ENCODE results near the gene SEC14L1. TPM values are rescaled to one million over a fixed set of nuclear protein-coding genes. Genes with fewer than 3 reads are reported as not detected.

The SEC14L1 gene
- total RNA-seq, 4 donors from 2014 or later: 51.1 to 113 (median 81.7) TPM

DNA sequence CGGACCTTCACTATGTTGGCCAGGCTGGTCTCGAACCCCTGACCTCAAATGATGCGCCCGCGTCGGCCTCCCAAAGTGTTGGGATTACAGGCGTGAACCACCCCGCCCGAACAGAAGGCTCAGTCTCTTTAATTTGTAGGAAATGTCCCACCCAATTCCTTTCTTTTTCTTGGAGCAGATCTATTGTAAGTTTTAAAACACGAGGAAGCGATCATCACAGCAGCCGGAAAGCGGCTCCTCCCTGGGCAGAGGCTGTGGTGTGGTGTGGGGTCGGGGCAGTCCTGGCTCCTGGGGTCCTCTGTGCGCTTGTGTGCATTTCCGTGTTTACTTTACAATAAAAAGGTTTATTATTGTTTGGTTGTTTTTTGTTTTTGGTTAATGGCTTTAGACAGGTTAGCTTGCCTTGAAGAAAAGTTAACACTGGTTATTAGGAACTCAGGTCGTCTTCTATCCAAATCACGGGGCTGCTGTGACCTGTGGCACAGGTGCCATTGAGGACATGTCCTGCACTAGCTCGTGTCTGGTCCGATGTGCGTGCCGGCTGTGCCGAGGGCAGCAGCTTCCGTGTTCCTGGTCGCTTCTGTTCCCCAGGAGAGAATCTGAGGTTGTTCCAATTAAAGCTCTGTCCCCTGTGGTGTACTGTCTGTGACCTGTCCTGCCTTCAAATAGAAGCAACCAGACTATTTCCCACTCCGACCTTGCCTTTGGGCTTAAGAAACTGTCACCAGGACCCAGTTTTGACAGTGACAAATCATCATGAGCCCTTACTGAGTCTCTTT, 83.1 kb downstream of the SEC14L1 start:
- 62 to 66% methylated on average over 26 of the region's 26 CpGs for WGBS, 2 donors
- H3K4me3 ChIP-seq: no peak overlapping the region
- no peak for DNase-seq (ENCODE audit: low spot score in 2 of 2)
- no peaks in the 10 kb centered on the region for H3K27me3 ChIP-seq
- H3K4me1 ChIP-seq: no peaks in the 10 kb centered on the region
- peak overlapping the region in 1 of 4 donors; percentile 42 for H3K27ac ChIP-seq
- peaks cover 0 to 17% (median 0%) of the 10 kb centered on the region in 3 donors for H3K36me3 ChIP-seq
- peaks cover 0 to 8% (median 0%) of the 10 kb centered on the region in 4 donors for H3K9me3 ChIP-seq
- TF ChIP-seq EP300 (IDR thresholded peaks at IDR 0.05): no peak
- TF ChIP-seq, protein P1, sequence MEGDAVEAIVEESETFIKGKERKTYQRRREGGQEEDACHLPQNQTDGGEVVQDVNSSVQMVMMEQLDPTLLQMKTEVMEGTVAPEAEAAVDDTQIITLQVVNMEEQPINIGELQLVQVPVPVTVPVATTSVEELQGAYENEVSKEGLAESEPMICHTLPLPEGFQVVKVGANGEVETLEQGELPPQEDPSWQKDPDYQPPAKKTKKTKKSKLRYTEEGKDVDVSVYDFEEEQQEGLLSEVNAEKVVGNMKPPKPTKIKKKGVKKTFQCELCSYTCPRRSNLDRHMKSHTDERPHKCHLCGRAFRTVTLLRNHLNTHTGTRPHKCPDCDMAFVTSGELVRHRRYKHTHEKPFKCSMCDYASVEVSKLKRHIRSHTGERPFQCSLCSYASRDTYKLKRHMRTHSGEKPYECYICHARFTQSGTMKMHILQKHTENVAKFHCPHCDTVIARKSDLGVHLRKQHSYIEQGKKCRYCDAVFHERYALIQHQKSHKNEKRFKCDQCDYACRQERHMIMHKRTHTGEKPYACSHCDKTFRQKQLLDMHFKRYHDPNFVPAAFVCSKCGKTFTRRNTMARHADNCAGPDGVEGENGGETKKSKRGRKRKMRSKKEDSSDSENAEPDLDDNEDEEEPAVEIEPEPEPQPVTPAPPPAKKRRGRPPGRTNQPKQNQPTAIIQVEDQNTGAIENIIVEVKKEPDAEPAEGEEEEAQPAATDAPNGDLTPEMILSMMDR (IDR thresholded peaks at IDR 0.05): no peak
- no peak for TF ChIP-seq POLR2A (IDR thresholded peaks at IDR 0.05)

DNA sequence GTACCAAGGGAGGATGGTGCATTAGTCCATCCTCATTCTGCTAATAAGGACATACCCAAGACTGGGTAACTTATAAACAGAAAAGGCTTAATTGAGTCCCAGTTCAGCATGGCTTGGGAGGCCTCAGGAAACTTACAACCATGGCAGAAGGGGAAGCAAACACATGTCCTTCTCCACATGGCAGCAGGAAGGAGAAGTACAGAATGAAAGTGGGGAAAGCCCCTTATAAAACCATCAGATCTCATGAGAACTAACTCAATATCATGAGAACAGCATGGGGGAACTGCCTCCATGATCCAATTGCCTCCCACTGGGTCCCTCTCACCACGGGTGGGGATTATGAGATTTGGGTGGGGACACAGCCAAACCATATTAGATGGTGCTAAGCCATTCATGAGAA, 84.5 kb downstream of the SEC14L1 start:
- H3K36me3 ChIP-seq: peaks cover 0 to 5% (median 0%) of the 10 kb centered on the region in 3 donors
- no peaks in the 10 kb centered on the region for H3K4me1 ChIP-seq
- TF ChIP-seq EP300 (IDR thresholded peaks at IDR 0.05): no peak
- TF ChIP-seq POLR2A (IDR thresholded peaks at IDR 0.05): no peak
- TF ChIP-seq, protein P1 (IDR thresholded peaks at IDR 0.05): no peak
- peak overlapping the region in 1 of 4 donors; percentile 17 for H3K27ac ChIP-seq
- DNase-seq (ENCODE audit: low spot score in 2 of 2): no peak
- WGBS, 2 donors: 58 to 88% methylated on average over 1 of the region's 1 CpG
- peaks cover 0 to 8% (median 0%) of the 10 kb centered on the region in 4 donors for H3K9me3 ChIP-seq
- H3K27me3 ChIP-seq: no peaks in the 10 kb centered on the region
- H3K4me3 ChIP-seq: no peak overlapping the region

DNA sequence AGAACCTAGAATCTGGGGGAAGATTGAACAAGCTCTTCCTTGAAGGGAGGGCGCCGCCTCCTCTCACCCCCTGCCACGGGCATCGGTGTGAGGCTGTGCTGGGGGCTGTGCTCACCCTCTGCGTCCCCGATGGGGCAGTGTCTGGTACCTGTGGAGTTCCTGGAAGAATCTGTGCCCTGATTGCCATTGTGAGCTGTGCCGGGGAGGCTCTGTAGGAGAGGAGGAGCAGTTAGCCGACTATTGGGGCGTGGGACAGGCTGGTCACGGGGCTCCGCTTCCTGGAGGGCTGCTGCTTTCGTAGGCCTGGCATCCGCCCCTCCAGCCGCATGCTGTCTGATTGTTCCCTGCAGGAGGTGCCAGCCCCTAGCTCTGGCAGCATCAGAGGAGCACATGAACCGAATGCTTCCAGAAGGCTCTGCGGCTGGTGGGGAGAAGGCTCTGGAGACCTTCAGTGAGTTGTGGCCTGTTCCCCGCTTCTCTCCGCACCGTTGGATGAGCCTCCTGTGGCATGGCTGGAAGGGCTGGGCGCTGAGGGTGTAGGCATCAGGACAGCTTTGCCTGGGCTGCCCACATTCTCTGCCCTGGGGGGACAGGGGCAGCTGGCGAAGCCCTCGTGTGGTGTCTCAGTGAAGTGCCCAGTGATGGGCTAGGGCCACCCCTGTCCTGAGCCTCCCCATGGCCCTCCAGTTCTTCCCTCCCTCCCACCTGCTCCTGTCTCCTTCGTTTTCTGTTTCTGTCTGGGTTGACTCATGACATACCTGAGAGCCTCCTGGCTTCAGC, 86.9 kb downstream of the SEC14L1 start:
- no peak for DNase-seq (ENCODE audit: low spot score in 2 of 2)
- peak overlapping the region in 1 of 4 donors; percentile 21 for H3K4me3 ChIP-seq
- WGBS, 2 donors: 79 to 80% methylated on average over 11 to 20 of the region's 23 CpGs
- no peaks in the 10 kb centered on the region for H3K27me3 ChIP-seq
- peak overlapping the region in 2 of 4 donors; percentile 46 to 76 for H3K27ac ChIP-seq
- peaks cover 0 to 4% (median 0%) of the 10 kb centered on the region in 3 donors for H3K36me3 ChIP-seq
- peaks cover 0 to 8% (median 0%) of the 10 kb centered on the region in 4 donors for H3K9me3 ChIP-seq
- TF ChIP-seq, protein P1 (IDR thresholded peaks at IDR 0.05): no peak
- TF ChIP-seq EP300 (IDR thresholded peaks at IDR 0.05) (no peak), POLR2A (IDR thresholded peaks at IDR 0.05) (peak in 1 of 2 donors; percentile 4)
- H3K4me1 ChIP-seq: no peaks in the 10 kb centered on the region

DNA sequence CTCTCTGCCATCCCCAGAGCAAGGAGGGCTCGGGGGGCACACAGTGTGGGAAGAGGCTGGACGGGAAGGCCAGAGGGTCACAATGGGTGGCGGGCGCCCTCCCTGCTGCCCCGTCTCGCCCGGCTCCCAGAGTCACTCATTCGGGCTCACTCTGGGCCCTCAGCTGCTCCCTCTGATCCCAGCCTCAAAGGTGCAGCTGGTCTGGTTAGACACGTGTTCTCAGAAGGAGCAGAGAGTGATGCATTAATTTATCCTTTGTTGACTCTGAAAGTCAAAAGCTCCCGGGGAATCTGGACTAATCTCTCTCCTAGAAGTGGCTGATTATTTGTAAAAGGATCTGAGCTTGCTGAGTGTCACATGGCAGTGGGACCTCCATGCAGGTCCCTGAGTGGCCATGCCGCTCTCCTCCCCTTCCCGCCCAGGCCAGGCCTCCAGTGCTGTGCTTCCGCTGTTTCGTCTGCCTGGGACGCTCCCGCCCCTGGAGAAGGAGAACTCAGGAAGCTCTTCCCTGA, 87.5 kb downstream of the SEC14L1 start:
- WGBS, 2 donors: 78 to 82% methylated on average over 16 of the region's 16 CpGs
- DNase-seq (ENCODE audit: low spot score in 2 of 2): no peak

More for the DNA sequence above, 87.5 kb downstream of the SEC14L1 start:
- Histone ChIP-seq H3K27ac (peak overlapping the region in 1 of 4 donors; percentile 76), H3K36me3 (peaks cover 0 to 4% (median 0%) of the 10 kb centered on the region in 3 donors), H3K27me3 (no peaks in the 10 kb centered on the region), H3K9me3 (peaks cover 0 to 8% (median 0%) of the 10 kb centered on the region in 4 donors), H3K4me3 (no peak overlapping the region), H3K4me1 (no peaks in the 10 kb centered on the region)
- TF ChIP-seq POLR2A (IDR thresholded peaks at IDR 0.05): no peak
- no peak for TF ChIP-seq EP300 (IDR thresholded peaks at IDR 0.05)
- TF ChIP-seq, protein P1 (IDR thresholded peaks at IDR 0.05): no peak
